T47D (cell line): ENCODE measurements around the gene ID4.

Experiments used
- DNase-seq, 2 experiments: peaks; one replicate each; pipeline versions ENCODE4 v3.0.0 to v3.0.0-alpha.2; 2011 to 2012; ENCODE audit warnings: low read depth in 1 of 2, low spot score in 1 of 2
- JUND ChIP-seq: IDR thresholded peaks from 2 replicates; pipeline ENCODE4 v1.6.1; 2012; ENCODE audit warnings: low read depth
- in situ Hi-C: cut with HindIII; loops from 2 replicates; pipeline ENCODE4 v1.10.0; 2016; ENCODE audit warnings: low sequenced_read_pairs, low pct_unique_long_range_greater_than_20kb

Gene ID4

GRCh38 chr6:19838442-19839236, 1.5 kb downstream of the ID4 start:
- TF ChIP-seq JUND, result no peak
- in situ Hi-C loops, result no loop called here
- DNase-seq, result peak; percentile 78 to 92

GRCh38 chr6:19839237-19839546, 2.0 kb downstream of the ID4 start:
- DNase-seq, result no peak
- no peak for TF ChIP-seq JUND
- in situ Hi-C loops, result no loop called here

GRCh38 chr6:19839788-19840187, 2.6 kb downstream of the ID4 start:
- no peak for TF ChIP-seq JUND
- in situ Hi-C loops, result no loop called here
- DNase-seq, result peak in 1 of 2 experiments; percentile 17

GRCh38 chr6:19841181-19841580, 4.0 kb downstream of the ID4 start:
- peak in 1 of 2 experiments; percentile 26 for DNase-seq
- TF ChIP-seq JUND, result no peak
- in situ Hi-C loops, result no loop called here

- DNase-seq, result no peak
- in situ Hi-C loops, result no loop called here
Observed at GRCh38 chr6:19842030-19842615, 5.0 kb downstream of the ID4 start.

GRCh38 chr6:19844689-19845088, 7.5 kb downstream of the ID4 start:
- DNase-seq, result no peak
- TF ChIP-seq JUND, result no peak
- in situ Hi-C loops, result no loop called here

More at GRCh38 chr6:19842030-19842615, 5.0 kb downstream of the ID4 start:
- TF ChIP-seq JUND, result no peak

GRCh38 chr6:19845266-19846041, 8.3 kb downstream of the ID4 start:
- TF ChIP-seq JUND, result no peak
- no peak for DNase-seq
- in situ Hi-C loops, result no loop called here

- TF ChIP-seq JUND, result no peak
- no peak for DNase-seq
- in situ Hi-C loops, result no loop called here
Observed at GRCh38 chr6:19848465-19849029, 11.4 kb downstream of the ID4 start.

- in situ Hi-C loops, result no loop called here
- TF ChIP-seq JUND, result no peak
- DNase-seq, result no peak
Observed at GRCh38 chr6:19849196-19849595, 12.0 kb downstream of the ID4 start.

GRCh38 chr6:19849755-19850154, 12.6 kb downstream of the ID4 start:
- no peak for DNase-seq
- TF ChIP-seq JUND, result no peak
- in situ Hi-C loops, result no loop called here

GRCh38 chr6:19851241-19852089, 14.3 kb downstream of the ID4 start:
- in situ Hi-C loops, result no loop called here
- peak; percentile 87 to 89 for DNase-seq
- TF ChIP-seq JUND, result no peak

GRCh38 chr6:19852090-19852457, 14.9 kb downstream of the ID4 start:
- in situ Hi-C loops, result no loop called here
- no peak for TF ChIP-seq JUND
- DNase-seq, result no peak
